GM21529 (cell line): ENCODE data around the gene PAXX.

Experiments used
- ATAC-seq: cut with Tn5 transposase; IDR thresholded peaks from one replicate; pipeline ENCODE4 v1.9.1; 2021; ENCODE audit not compliant: unreplicated experiment

PAXX gene

DNA sequence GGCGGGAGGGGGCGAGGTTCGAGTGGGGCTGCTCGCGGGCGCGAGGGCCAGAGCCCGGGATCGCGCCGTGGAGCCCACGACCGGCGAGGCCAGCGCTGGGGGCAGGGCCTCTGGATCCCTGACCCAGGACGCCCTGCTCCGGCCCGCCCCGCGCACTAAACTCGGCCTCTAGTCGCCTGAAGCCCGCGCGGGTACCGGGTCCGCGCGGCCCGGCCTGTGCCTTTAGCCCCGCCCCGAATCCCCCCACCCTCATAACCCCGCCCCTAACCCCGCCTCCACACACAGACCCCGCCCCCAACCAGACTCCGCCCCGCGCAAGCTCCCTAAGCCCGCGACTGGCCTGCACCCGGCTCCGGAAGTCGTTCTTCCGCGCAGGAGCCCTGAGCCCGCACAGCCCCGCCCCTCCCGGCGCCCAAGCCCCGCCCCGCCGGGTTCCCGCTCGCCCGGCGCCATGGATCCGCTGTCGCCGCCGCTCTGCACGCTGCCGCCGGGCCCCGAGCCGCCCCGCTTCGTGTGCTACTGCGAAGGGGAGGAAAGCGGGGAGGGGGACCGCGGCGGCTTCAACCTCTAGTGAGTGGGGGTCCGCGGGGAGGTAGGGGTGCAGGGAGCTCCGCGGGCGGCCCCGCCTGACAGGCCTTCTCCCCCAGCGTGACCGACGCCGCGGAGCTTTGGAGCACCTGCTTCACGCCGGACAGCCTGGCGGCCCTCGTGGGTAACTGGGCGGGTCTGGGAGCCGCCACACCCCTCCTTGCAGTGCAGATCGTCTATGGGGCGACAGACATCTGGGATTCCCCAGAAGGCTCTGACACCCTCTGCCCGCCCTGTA is at the start of gene PAXX:
Gene PAXX (plus strand): TSS at position 430 of the 826 bp plus-strand sequence. CDS start 22 bp downstream, at position 452.
- ATAC-seq: peak; percentile 87

DNA sequence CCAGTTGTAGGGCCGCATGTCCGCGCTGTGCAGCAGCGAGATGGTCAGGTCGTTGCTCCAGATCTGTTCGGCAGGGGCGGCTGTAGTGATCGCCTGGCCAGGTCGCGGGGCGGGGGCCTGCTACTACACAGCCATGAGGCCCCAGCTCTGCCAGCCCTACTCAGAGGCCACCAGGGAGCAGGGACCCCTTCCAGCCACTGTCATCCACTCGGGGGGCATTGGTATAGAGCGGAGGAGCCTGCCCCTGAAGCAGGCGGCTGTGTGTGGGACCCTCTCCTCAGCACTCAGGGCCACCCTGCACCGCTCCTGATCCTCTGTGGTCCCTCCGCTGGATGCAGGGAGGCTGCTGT is 49.4 kb upstream of the PAXX start:
- ATAC-seq: no peak

DNA sequence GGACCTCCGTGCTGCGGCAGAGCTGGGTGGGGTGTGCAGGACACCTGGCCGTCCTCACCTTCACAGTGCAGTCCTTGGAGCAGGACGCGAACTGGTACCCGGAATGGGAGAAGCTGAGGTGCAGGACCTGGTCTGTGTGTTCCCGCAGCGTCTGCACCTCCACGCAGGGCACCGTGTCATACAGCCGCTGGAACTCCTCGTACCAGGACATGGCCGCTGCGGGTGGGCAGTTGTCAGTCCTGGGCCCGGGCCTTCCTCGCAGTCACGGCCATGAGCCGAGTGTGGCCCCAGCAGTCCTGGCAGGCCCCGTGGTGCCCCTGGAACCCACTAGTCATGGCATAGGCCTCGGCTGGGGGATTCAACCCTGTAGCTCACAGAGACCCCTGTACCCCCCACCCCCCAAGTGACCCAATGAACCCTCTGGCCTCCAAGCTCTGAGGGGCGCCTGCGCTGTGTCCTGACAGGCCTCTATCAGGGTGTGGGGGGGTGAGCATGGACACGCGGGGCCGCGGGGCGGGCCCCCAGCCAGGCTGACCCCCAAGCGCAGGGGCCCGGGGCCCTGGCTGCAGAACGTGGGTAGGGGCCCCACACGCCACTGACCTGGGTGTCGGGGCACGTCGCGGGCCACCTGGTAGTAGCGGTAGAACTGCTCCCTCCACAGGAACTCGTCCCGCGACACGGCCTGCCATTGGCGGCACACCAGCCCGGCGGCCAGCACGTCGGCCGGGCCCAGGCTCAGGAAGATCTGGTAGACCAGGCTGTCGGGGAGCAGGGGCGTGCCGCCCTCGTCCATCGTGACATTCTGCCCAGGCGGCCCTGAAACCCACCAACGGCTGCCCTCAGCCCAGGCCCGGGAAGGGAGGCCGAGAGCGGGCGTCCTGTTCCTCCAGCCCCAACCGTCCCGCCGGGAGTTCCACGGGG is 48.7 kb upstream of the PAXX start:
- ATAC-seq: peak; percentile 20

GRCh38 chr9:136944212-136944518 is 48.1 kb upstream of the PAXX start:
- peak; percentile 30 for ATAC-seq

- peak; percentile 62 for ATAC-seq
Observed at GRCh38 chr9:136944519-136945332, 47.5 kb upstream of the PAXX start, which contains the start of the genes C8G and FBXW5. TSS of gene C8G (plus strand) at chr9:136945243. CDS start at chr9:136945321, 78 bp downstream. TSS of gene FBXW5 (minus strand) at chr9:136944738. CDS start at chr9:136944083, 655 bp downstream.

DNA sequence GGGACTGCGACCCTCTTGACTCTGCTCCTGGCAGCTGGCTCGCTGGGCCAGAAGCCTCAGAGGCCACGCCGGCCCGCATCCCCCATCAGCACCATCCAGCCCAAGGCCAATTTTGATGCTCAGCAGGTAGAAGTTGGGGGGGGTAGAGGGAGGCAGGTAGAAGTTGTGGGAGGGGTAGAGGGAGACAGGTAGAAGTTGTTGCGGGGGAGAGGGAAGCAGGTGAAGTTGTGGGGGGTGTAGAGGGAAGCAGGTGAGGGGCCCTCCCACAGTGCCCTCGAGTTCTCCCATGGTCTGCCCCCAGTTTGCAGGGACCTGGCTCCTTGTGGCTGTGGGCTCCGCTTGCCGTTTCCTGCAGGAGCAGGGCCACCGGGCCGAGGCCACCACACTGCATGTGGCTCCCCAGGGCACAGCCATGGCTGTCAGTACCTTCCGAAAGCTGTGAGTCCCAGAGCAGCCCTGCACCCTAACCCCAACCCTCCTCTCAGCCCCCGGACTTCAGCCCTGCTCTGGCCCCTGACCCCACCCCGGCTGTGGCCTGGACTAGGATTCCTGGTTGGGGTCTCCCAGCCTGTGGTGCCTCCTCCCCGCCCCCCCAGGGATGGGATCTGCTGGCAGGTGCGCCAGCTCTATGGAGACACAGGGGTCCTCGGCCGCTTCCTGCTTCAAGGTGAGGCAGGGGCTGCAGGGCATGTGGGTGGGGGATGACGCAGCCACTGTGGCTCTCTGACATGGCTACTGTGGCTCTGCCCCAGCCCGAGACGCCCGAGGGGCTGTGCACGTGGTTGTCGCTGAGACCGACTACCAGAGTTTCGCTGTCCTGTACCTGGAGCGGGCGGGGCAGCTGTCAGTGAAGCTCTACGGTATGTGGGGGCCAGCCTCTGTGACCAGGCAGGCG is 46.6 kb upstream of the PAXX start:
- no peak for ATAC-seq

GRCh38 chr9:136946228-136947027 is 45.8 kb upstream of the PAXX start:
- ATAC-seq: no peak

DNA sequence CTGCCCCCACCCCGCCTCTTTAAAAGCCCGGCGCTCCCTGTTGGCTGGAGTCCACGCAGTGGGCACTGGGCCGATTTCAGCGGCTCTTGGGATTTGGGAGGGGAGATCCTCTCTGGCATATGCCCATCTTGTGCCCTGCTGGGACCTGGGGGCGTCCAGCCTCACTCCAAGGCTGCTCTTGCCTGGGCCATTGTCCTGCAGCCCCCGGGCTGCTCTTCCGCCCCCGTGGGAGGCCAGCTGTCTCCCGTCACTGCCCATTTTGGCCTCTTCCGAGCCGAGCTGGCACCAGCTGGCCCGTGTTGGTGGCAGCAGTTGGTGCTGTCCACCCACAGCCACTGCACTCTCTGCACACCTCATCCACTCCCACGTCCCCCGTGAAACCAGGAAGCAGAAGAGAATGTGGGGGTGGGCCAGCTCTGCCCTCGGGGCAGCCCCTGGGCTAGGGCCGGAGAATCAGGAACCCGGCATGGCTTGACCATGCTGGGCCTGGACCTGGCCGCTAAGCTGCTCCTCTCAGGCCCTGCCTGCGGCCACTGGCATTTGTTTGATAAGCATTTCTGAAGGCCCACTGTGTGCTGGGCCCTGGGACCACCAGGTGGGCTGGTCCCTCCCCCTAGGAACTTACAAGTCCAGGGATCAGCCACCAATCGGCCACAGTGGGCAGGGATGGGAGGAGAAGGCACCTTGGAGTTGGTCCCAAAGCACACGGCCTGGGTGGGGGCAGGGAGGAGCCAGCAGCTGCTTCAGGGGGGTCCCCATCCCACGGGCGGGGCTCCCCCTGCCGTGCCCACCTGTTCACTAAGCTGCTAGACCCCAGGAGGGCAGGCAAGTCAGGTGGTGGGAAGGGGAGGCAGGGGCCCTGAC is 45.0 kb upstream of the PAXX start:
- ATAC-seq: no peak

- no peak for ATAC-seq
Observed at GRCh38 chr9:136947955-136948510, 44.2 kb upstream of the PAXX start.

GRCh38 chr9:136949239-136949816 is 42.9 kb upstream of the PAXX start:
- ATAC-seq: no peak

- ATAC-seq: peak; percentile 87
Observed at GRCh38 chr9:136949817-136950655, 42.2 kb upstream of the PAXX start.

GRCh38 chr9:136950656-136951276 is 41.5 kb upstream of the PAXX start:
- no peak for ATAC-seq

- no peak for ATAC-seq
Observed at GRCh38 chr9:136951541-136952320, 40.5 kb upstream of the PAXX start, which contains the start of gene LCN12. TSS of gene LCN12 (plus strand) at chr9:136952273. CDS start at chr9:136952328, 55 bp downstream.

GRCh38 chr9:136952321-136952850 is 39.8 kb upstream of the PAXX start:
- no peak for ATAC-seq
